Mammary epithelial cell (primary cell): ENCODE results near the gene TIMM44.

ENCODE experiments used
- CTCF ChIP-seq, 2 donors: IDR thresholded peaks in 1 of 2; conservative IDR thresholded peaks in 1 of 2; 2 replicates each; pipeline ENCODE4 v1.5.1; 2011 to 2012; ENCODE audit warnings: inconsistent platforms in 2 of 2, low read length in 2 of 2, mild to moderate bottlenecking in 2 of 2, control low read depth in 1 of 2, low read depth in 1 of 2; ENCODE audit not compliant: insufficient read depth in 1 of 2; ENCODE audit errors: extremely low read depth in 1 of 2
- EZH2 ChIP-seq: IDR thresholded peaks from 2 replicates; pipeline ENCODE4 v1.6.1; 2012; ENCODE audit warnings: low read length, inconsistent platforms, borderline replicate concordance

GRCh38 chr19:7900401-7900870 is 43.0 kb downstream of the TIMM44 start:
- TF ChIP-seq CTCF (conservative IDR thresholded peaks at IDR 0.05 in 1 of 2, IDR thresholded peaks at IDR 0.05 in 1 of 2; ENCODE audit: extremely low read depth in 1 of 2, insufficient read depth in 1 of 2, low read depth in 1 of 2, low read length in 2 of 2) (no peak), EZH2 (no peak)
